ENCODE data around the gene ZNF331. TPM values are rescaled to one million over a fixed set of nuclear protein-coding genes. Genes with fewer than 3 reads are reported as not detected.

The ZNF331 gene
- total and polyA plus RNA-seq, 2 of the 8 experiments (the other 6 are each of a cell fraction or from before 2014, with no cell fraction given), result 30.0 to 44.1 TPM

- Histone ChIP-seq H3K4ac (replicated peaks; ENCODE audit: insufficient read length, low read depth, low read length) (no peak overlapping the region), H3K79me2 (ENCODE audit: control insufficient read depth in 1 of 2, insufficient read depth in 2 of 2, low read length in 2 of 2) (no peaks in the 10 kb centered on the region), H2BK5ac (ENCODE audit: low read depth, low read length) (no peak overlapping the region), H3K4me3 (ENCODE audit: extremely low read depth in 1 of 4, insufficient read depth in 2 of 4, low read depth in 3 of 4, low read length in 4 of 4) (no peak overlapping the region), H2BK20ac (ENCODE audit: low read length) (no peak overlapping the region), H2BK15ac (ENCODE audit: low read length) (no peak overlapping the region), H4K20me1 (replicated peaks in 1 of 2; ENCODE audit: control insufficient read depth in 1 of 2, insufficient read depth in 2 of 2, low read length in 2 of 2) (no peaks in the 10 kb centered on the region), H3K79me1 (ENCODE audit: low read depth, low read length) (no peaks in the 10 kb centered on the region), H3K18ac (ENCODE audit: extremely low read depth, low read length) (no peak overlapping the region), H3K14ac (ENCODE audit: insufficient read length) (no peak overlapping the region), H3K4me2 (ENCODE audit: insufficient read depth in 1 of 2, low read depth in 2 of 2, low read length in 2 of 2) (0 out of 4 replicates have a peak overlapping the region, but pooled peaks of 1 of the 2 experiments have one; percentile 22), H3K23me2 (ENCODE audit: low read depth, low read length) (no peaks in the 10 kb centered on the region), H3K36me3 (ENCODE audit: control insufficient read depth in 2 of 4, insufficient read depth in 4 of 4, low read length in 3 of 4) (no peaks in the 10 kb centered on the region), H3K9ac (replicated peaks in 1 of 4; ENCODE audit: extremely low read depth in 1 of 4, low read depth in 3 of 4, low read length in 3 of 4) (no peak overlapping the region), H4K91ac (replicated peaks; ENCODE audit: insufficient read length, low read length) (no peak overlapping the region), H3K4me1 (replicated peaks in 1 of 4; ENCODE audit: control insufficient read depth in 3 of 4, insufficient read depth in 4 of 4, low read length in 3 of 4) (no peaks in the 10 kb centered on the region), H2AFZ (ENCODE audit: low read length) (0 out of 2 replicates have a peak overlapping the region, but pooled peaks have one; percentile 14), H2BK12ac (ENCODE audit: low read depth, low read length) (no peak overlapping the region; the same call in 1 of the 2 replicates), H3K56ac (replicated peaks; ENCODE audit: insufficient read length, low read depth, low read length) (no peak overlapping the region), H3K23ac (ENCODE audit: insufficient read length) (no peak overlapping the region), H3K27me3 (replicated peaks in 1 of 4; ENCODE audit: control insufficient read depth in 3 of 4, extremely low read depth in 1 of 4, insufficient read depth in 3 of 4, low read length in 3 of 4) (no peaks in the 10 kb centered on the region), H4K5ac (ENCODE audit: insufficient read length, low read depth, low read length) (no peak overlapping the region), H2AK5ac (ENCODE audit: low read depth, low read length) (no peak overlapping the region), H2BK120ac (replicated peaks; ENCODE audit: low read depth, low read length) (no peak overlapping the region), H4K8ac (ENCODE audit: extremely low read depth, insufficient read depth, low read length) (no peak overlapping the region), H3K9me3 (ENCODE audit: insufficient read depth in 2 of 2, low read depth in 1 of 2, low read length in 1 of 2) (no peaks in the 10 kb centered on the region), H3K27ac (ENCODE audit: low read depth, low read length) (no peak overlapping the region)
- POLR2A ChIA-PET (ENCODE audit: partially characterized antibody), result interaction anchor here (1.0 to 1.3 kb wide), 4 partner anchors 9 to 86 kb away, joined by 3 to 6 read pairs (median 3); partner anchors contain the start of gene ZNF331
- DNase-seq (ENCODE audit: low read depth in 1 of 2, low spot score in 2 of 2) (peak; percentile 59 to 88), FAIRE-seq (peak; percentile 93)
- 42% methylated on average over 11 of the region's 11 CpGs; no CpG with 5 or more reads in 1 of the 2 experiments for WGBS, 2 experiments (ENCODE audit: extremely low coverage in 1 of 2, insufficient coverage in 1 of 2, insufficient read length in 1 of 2, insufficient replicate concordance in 2 of 2, low coverage in 1 of 2, low lambda C conversion rate in 2 of 2, missing lambda C conversion rate in 1 of 2)
- CTCF ChIA-PET (ENCODE audit: partially characterized antibody), result interaction anchor here (0.6 to 1.5 kb wide), 14 partner anchors 9 to 317 kb away, joined by 3 to 10 read pairs (median 3); no protein-coding TSS in a partner anchor
- TF ChIP-seq, protein P1, sequence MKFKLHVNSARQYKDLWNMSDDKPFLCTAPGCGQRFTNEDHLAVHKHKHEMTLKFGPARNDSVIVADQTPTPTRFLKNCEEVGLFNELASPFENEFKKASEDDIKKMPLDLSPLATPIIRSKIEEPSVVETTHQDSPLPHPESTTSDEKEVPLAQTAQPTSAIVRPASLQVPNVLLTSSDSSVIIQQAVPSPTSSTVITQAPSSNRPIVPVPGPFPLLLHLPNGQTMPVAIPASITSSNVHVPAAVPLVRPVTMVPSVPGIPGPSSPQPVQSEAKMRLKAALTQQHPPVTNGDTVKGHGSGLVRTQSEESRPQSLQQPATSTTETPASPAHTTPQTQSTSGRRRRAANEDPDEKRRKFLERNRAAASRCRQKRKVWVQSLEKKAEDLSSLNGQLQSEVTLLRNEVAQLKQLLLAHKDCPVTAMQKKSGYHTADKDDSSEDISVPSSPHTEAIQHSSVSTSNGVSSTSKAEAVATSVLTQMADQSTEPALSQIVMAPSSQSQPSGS (IDR thresholded peaks at IDR 0.05; ENCODE audit: low read length), result no peak
- TF ChIP-seq, protein P2, sequence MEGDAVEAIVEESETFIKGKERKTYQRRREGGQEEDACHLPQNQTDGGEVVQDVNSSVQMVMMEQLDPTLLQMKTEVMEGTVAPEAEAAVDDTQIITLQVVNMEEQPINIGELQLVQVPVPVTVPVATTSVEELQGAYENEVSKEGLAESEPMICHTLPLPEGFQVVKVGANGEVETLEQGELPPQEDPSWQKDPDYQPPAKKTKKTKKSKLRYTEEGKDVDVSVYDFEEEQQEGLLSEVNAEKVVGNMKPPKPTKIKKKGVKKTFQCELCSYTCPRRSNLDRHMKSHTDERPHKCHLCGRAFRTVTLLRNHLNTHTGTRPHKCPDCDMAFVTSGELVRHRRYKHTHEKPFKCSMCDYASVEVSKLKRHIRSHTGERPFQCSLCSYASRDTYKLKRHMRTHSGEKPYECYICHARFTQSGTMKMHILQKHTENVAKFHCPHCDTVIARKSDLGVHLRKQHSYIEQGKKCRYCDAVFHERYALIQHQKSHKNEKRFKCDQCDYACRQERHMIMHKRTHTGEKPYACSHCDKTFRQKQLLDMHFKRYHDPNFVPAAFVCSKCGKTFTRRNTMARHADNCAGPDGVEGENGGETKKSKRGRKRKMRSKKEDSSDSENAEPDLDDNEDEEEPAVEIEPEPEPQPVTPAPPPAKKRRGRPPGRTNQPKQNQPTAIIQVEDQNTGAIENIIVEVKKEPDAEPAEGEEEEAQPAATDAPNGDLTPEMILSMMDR (IDR thresholded peaks at IDR 0.05; ENCODE audit: control extremely low read depth in 1 of 3, insufficient read depth in 1 of 3, low read depth in 1 of 3, low read length in 3 of 3), result peak; percentile 89 to 97 (median 95)
- no peak for TF ChIP-seq KDM4A (IDR thresholded peaks at IDR 0.05; ENCODE audit: low read depth, low read length, severe bottlenecking)
Observed at GRCh38 chr19:53511933-53512374, 26.0 kb upstream of the ZNF331 start.

Measured in H1 (cell line).